AG09319 (cell line): ENCODE data around the gene C6orf58.

Source experiments
- DNase-seq: peaks from one replicate; pipeline ENCODE4 v3.0.0-alpha.2; 2010; ENCODE audit warnings: low read depth; ENCODE audit errors: extremely low read depth
- TF ChIP-seq, protein P1 (sequence below): IDR thresholded peaks from 2 replicates; pipeline ENCODE4 v1.5.1; 2011; ENCODE audit warnings: low read depth, mild to moderate bottlenecking, inconsistent platforms, low read length, moderate library complexity

C6orf58 gene

GRCh38 chr6:127634178-127634577, 57.2 kb downstream of the C6orf58 start:
- no peak for DNase-seq
- TF ChIP-seq, protein P1, sequence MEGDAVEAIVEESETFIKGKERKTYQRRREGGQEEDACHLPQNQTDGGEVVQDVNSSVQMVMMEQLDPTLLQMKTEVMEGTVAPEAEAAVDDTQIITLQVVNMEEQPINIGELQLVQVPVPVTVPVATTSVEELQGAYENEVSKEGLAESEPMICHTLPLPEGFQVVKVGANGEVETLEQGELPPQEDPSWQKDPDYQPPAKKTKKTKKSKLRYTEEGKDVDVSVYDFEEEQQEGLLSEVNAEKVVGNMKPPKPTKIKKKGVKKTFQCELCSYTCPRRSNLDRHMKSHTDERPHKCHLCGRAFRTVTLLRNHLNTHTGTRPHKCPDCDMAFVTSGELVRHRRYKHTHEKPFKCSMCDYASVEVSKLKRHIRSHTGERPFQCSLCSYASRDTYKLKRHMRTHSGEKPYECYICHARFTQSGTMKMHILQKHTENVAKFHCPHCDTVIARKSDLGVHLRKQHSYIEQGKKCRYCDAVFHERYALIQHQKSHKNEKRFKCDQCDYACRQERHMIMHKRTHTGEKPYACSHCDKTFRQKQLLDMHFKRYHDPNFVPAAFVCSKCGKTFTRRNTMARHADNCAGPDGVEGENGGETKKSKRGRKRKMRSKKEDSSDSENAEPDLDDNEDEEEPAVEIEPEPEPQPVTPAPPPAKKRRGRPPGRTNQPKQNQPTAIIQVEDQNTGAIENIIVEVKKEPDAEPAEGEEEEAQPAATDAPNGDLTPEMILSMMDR, result no peak

GRCh38 chr6:127635091-127635490, 58.1 kb downstream of the C6orf58 start:
- no peak for DNase-seq
- TF ChIP-seq, protein P1, result no peak

DNA sequence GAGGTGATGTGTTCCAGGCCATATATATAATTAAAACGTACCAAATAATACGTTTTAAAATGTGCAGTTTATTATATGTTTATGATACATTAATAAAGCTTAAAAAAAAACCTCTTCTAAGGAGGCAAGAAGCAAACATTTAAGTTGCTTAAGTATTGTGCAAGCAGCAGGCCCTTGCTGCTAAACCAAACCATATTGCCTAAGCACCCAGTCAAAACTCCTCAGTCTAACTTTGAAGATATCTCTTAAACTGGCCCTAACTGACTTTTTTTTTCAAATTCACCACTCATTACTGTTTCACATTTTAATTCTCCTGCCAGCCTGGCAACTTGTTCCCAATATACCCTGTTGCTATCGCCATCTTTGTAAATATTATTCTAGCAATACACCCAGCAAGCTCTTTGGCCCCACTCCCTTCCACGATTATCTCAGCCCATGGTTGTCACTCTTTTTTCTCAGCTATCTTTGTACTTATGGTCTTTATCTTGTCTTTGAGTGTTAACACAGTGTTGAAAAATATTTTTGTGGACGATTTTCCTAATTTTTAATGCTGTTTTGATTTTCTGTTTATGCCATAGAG, 60.9 kb downstream of the C6orf58 start:
- DNase-seq, result no peak

More for the DNA sequence above, 60.9 kb downstream of the C6orf58 start:
- TF ChIP-seq, protein P1, result no peak
